ENCODE data around the gene NAA38.

The NAA38 gene, protein sequence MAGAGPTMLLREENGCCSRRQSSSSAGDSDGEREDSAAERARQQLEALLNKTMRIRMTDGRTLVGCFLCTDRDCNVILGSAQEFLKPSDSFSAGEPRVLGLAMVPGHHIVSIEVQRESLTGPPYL

GRCh38 chr17:7856811-7857712 lies at the start of gene NAA38:
TSS of gene NAA38 (minus strand) at chr17:7857559. CDS start at chr17:7857463, 96 bp downstream.
- peak; percentile 98 for DNase-seq

- DNase-seq = no peak
These were observed 46.1 kb upstream of the NAA38 start for GRCh38 chr17:7903154-7904103.

- DNase-seq = no peak
These were observed 40.4 kb upstream of the NAA38 start for GRCh38 chr17:7897773-7898172.

- no peak for DNase-seq
These were observed 39.7 kb upstream of the NAA38 start for GRCh38 chr17:7897090-7897489.

DNA sequence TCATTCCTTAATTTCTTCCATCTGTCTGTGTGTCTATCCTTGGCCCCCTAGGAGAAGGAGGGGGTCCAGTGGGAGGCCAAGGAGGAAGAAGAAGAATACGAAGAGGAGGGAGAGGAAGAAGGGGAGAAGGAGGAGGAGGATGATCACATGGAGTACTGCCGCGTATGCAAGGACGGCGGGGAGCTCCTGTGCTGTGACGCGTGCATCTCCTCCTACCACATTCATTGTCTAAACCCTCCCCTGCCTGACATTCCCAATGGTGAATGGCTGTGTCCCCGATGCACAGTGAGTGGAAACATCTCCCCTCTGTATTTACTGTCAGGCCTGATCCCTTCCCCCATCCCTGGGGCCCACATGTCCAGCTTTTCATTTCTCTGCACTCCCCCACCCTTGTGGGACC lies 37.5 kb upstream of the NAA38 start:
- no peak for DNase-seq

GRCh38 chr17:7894226-7894625 lies 36.9 kb upstream of the NAA38 start:
- no peak for DNase-seq

GRCh38 chr17:7893187-7893880 lies 36.0 kb upstream of the NAA38 start:
- no peak for DNase-seq

GRCh38 chr17:7889166-7889955 lies 32.0 kb upstream of the NAA38 start:
- peak; percentile 25 for DNase-seq

DNA sequence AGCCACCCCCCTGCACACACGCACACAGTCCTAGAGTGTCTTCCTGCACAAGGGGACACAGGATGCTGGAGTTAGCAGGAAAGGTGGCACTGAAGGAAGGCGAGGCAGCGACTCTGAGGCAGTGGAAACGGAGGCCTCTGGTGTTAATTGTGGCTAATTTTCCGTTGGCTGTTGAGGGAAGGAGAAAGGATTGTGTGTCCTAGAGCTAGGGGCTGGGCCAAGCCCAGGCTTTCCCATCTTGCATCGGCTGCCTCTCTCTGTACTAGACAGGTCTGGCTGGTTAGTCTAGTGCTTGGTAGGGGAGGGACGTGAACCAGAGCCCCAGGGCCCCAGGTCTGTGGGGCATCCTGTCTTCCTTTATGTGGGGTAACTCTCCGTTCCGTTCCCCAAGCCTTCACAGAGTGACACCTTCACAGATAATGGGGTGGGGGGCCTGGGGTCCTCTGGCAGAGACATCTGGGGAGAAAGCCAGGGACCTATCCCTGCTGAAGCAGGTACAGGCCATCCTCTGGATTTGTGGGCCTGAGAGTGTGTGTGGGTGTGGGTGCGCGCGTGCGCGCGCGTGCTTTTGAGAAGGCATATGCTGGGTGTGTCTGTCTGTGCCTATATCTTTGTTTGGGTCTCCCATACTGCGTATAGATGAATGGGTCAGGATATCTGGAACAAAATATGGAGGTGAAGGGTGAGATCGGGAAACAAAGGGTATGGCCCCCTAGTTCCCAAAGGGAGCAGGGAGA lies 31.0 kb upstream of the NAA38 start, which contains the start of gene CHD3:
CHD3 (plus strand) TSS at position 606 of the 737 bp plus-strand sequence. CDS start 212 bp downstream, outside the sequence.
- DNase-seq = peak; percentile 58

DNA sequence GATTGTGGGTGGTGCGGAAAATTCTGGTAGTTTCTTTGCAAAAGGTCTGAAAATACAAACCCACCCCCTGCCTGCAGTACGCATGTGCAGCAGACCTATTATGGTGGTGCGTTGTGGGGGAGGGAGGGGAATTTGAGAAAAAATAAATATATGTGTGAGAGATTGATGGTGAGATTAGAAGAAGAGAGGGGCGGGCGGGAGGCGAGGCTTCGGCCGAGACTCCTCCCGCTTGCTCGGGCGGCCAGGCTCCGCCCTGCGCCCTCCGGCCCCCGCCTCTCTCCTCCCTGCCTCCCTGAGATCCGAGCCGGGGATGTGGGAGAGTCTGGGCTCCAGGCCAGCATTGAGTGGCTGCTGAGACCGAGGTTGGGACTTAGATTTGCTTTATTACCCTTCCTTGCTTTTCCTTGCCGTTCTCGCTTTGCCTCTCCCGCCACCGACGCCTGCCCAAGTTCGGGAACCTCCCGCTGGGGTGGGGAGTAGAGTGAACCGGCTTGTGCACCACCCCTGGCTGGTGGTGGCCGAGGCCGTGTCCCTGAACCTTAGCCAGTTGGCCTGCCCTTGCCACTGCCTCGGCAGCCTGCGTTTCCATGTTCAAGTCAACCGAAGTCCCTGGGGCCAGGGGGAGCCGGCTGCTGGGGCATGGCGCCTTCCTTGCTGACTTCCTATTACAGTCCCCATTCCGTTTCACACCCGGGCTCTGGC lies 30.3 kb upstream of the NAA38 start:
- peak; percentile 94 for DNase-seq

- DNase-seq = no peak
These were observed 29.7 kb upstream of the NAA38 start for GRCh38 chr17:7887038-7887481.

DNA sequence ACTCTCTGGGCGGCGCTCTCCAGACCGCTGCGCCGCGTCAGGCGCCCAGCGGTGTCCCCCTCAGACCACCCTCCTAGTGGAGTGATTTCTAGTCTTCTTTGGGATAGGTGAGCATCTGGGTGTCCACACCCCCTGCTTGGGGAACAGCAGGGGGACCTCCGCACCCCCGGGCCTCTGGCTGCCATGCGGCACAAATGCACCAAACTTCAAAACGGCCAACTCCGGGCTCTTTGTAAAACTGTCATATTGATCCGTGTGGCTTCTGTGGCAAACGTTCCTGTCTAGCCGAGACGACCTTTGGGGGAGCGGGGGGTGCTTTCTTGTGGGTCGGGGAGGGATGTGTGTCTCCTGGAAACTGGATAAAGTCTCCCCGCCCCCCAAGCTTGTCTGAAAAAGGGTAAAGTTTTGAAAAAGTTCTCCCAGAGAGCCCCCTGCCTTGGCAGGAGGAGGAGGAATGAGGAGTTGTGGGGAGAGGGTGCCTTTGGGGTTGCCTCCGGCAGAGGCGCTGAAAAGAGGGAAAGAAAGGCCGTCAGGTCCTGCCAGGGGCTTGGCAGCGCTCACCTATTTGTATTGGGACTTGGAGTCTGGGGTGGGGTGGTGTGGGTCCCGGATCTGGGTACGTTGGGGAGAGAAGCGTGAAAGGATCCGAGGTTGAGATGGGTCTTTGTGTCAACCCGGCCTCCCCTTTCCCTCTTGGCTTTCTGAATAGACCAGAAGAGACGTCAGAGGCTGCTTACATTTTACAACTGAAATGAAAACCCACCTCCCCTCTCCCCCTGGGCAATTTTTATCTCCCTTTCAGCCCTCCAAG lies 29.1 kb upstream of the NAA38 start:
- DNase-seq = peak; percentile 58

DNA sequence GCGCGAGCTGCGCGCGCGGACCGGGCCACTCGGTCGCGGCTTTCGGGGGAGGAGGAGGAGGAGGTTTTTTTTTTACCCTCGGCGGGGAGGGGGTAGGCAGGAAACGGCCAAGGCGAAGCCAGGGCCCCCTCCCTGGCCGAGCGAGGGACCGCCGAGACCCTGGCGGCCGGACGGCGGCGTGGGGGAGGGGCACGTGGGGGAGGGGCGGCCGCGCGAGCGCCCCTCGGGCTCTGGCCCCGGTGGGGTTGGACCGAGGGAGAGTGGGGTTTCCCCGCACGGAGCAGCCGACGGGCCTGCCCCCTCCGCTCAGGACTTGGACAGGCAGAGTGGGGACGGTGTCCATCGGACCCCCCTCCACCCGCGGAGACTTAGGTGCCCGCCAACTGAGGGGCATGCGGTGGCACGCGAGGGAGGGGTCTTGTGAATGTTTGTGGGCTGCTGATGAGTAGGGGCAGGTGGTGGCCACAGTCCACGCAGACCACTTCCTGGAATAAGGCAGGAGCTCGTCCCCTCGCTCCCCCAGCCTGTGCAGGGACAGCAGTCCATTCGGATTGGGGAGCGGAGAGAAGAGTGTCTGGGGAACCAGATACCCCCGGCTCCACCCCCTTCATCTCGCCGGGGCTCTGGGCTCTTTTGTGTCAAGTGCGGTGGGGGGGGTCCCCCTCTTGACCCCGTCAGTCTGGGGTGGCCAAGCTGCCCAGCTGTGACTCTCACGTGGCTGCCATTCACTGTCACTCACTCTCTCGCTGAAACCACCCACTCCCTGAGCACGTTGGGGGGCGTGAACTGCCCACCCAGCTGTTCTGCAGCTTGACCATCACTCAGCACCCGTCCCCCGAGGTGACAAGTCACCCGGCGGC lies 28.2 kb upstream of the NAA38 start:
- DNase-seq = peak; percentile 47

DNA sequence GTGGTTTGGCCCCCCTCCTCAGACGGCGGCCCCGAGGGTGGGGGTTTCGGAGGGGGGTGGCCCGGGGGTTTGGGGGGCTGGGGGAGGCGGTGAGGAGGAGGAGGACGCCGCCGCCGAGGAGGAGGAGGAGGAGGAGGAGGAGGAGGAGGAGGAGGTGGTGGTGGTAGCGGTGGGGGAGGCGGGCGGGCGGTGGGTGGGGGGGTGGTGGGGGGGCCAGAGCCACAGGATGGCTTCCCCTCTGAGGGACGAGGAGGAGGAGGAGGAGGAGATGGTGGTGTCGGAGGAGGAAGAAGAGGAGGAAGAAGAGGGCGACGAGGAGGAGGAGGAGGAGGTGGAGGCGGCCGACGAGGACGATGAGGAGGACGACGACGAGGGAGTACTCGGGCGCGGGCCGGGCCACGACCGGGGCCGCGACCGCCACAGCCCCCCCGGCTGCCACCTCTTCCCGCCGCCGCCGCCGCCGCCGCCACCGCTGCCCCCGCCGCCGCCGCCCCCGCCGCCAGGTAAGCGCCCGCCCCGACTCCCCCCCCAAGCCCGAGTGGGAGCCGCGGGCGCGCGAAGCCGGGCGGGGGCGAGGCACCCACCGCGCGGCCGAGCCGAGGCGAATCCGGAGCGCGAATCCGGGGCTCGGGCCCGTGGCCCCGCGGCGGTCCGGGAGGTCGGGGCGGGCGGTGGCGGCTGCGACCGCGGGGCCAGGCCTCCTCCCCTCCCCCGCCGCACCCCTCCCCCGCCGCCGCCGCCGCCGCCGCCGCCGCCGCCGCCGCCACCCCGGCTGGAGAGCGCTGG lies 27.4 kb upstream of the NAA38 start:
- DNase-seq = peak; percentile 29

GRCh38 chr17:7883781-7884386 lies 26.5 kb upstream of the NAA38 start:
- peak; percentile 22 for DNase-seq

DNA sequence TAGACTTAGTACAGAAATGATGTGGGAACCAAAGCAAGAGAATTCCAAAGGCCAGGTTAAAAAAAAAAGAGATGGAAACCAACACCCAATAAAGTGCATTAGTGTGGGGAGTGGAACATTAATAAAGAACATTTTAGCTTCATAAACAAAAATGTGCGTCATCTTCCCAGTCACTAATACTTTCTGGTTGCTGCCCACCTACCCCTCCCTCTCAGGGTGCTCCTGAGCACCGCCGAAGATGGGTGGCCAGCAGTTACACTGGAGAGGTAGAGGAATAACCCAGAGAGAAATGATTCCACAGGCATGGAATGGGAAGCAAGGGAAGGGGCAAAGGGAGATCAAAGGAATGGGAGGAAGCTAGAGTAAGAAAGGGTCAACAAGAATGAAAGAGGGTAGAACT lies 25.3 kb upstream of the NAA38 start:
- DNase-seq = no peak

DNA sequence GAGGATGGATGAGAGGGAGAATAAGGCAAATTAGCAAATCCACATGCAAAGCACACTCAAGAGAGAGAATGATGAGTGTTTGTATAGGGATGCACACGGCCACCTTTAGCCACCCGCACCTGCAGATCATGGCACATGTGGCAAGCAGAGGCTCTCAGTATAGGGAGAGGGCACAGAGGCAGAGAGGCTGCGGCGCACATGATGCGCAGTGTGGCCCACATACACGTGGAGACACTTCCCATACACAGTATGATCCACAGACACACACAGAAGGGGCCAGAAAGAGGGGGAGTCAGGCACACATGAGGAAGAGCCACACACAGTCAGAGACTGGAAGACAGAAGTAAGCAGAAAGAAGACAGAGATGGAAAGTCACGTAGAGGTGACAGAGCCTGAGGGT lies 24.7 kb upstream of the NAA38 start:
- no peak for DNase-seq

All from activated CD4-positive, alpha-beta T cell treated with anti-CD3 and anti-CD28 coated beads, Interleukin-2, amount 50 U/mL, for 16 hours (primary cell).